Measurements from ENCODE around the gene NXPH1. TPM values are rescaled to one million over a fixed set of nuclear protein-coding genes. Genes with fewer than 3 reads are reported as not detected.
"Not testable (repeated sequence)": the region's sequence is repeated elsewhere in the genome, so short reads cannot be mapped to it uniquely, and the experiment has no call there.

The NXPH1 gene
- total RNA-seq, 1 donor from 2014 or later: not detected

DNA sequence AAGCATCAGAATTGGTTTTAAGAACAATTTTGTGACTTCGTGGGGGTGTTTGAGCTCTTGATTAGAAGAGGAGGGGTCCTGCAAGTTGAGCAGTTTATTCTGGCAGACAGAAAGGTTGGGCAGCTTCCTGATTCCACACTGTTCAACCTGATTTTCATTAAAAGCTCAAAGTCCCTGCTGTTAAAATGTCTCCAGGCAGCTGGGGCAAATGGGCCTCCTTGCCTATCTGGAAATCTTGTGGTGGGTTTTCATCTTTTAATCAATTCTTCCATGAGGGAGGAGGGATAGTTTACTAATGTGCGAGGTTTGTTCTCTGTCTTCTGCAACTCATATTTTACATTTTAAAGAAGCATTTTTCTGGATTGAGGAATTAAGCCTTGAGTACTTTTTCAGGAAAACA, 276.7 kb downstream of the NXPH1 start:
- H3K9ac ChIP-seq: no peak overlapping the region
- H4K20me1 ChIP-seq (ENCODE audit: low read depth): no peaks in the 10 kb centered on the region
- peak overlapping the region; percentile 13 for H3K27ac Mint-ChIP-seq
- H3K36me3 ChIP-seq: no peaks in the 10 kb centered on the region
- no peak overlapping the region for H3K4me3 Mint-ChIP-seq
- no peaks in the 10 kb centered on the region for H3K27me3 ChIP-seq
- no peaks in the 10 kb centered on the region for H3K4me1 ChIP-seq
- H3K9me3 ChIP-seq (ENCODE audit: low read depth): no peaks in the 10 kb centered on the region
- H2AFZ ChIP-seq (replicated peaks): no peak overlapping the region
- no peak overlapping the region for H3K27ac ChIP-seq
- no peak overlapping the region for H3K4me2 ChIP-seq
- H3F3A ChIP-seq (ENCODE audit: low read depth): no peaks in the 10 kb centered on the region
- H3K79me2 ChIP-seq (ENCODE audit: low read depth): no peaks in the 10 kb centered on the region
- peaks cover 2% of the 10 kb centered on the region for H3K9me3 Mint-ChIP-seq
- H3K4me3 ChIP-seq: no peak overlapping the region
- no peak for TF ChIP-seq CTCF (IDR thresholded peaks at IDR 0.05)
- no peak for TF ChIP-seq EZH2phosphoT487 (IDR thresholded peaks at IDR 0.05)
- TF ChIP-seq EZH2 (IDR thresholded peaks at IDR 0.05): no peak
- H3K36me3 Mint-ChIP-seq: no peaks in the 10 kb centered on the region
- H3K27me3 Mint-ChIP-seq (ENCODE audit: insufficient read depth, low read depth): no peaks in the 10 kb centered on the region
- peaks cover 5% of the 10 kb centered on the region for H3K4me1 Mint-ChIP-seq
- no peak for DNase-seq (ENCODE audit: low spot score)

DNA sequence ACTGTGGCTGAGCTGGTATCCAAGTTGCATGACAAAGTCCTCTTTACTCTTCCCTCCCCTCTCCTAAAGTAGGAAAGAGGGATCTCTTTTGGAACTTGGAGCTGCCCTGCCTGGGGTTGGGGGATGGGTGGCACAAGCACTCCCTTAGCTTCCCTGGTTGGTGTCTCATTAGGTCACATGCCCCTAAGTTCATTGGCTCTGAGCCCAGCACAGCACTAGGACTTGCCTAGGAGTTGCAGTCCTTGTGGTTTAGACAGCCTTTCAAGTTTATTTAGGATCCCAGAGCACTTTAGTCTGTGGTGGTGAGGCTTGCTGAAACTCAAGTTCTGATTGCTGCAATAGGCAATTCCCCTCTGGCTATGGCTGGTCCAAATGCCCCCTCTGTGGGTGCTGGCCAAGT, 281.4 kb downstream of the NXPH1 start:
- Histone ChIP-seq H3K4me3 (no peak overlapping the region), H3K4me2 (no peak overlapping the region), H3K36me3 (no peaks in the 10 kb centered on the region), H3K27me3 (no peaks in the 10 kb centered on the region), H3K4me1 (no peaks in the 10 kb centered on the region), H4K20me1 (ENCODE audit: low read depth) (no peaks in the 10 kb centered on the region), H3K79me2 (ENCODE audit: low read depth) (no peaks in the 10 kb centered on the region), H3F3A (ENCODE audit: low read depth) (no peaks in the 10 kb centered on the region), H3K9ac (no peak overlapping the region), H3K9me3 (ENCODE audit: low read depth) (no peaks in the 10 kb centered on the region), H2AFZ (replicated peaks) (no peak overlapping the region), H3K27ac (no peak overlapping the region)
- Mint-ChIP-seq H3K4me1 (peaks cover 5% of the 10 kb centered on the region), H3K27me3 (ENCODE audit: insufficient read depth, low read depth) (no peaks in the 10 kb centered on the region), H3K27ac (no peak overlapping the region), H3K36me3 (no peaks in the 10 kb centered on the region), H3K9me3 (peaks cover 2% of the 10 kb centered on the region), H3K4me3 (no peak overlapping the region)
- DNase-seq (ENCODE audit: low spot score): no peak
- TF ChIP-seq EZH2phosphoT487 (IDR thresholded peaks at IDR 0.05) (no peak), EZH2 (IDR thresholded peaks at IDR 0.05) (no peak), CTCF (IDR thresholded peaks at IDR 0.05) (no peak)

DNA sequence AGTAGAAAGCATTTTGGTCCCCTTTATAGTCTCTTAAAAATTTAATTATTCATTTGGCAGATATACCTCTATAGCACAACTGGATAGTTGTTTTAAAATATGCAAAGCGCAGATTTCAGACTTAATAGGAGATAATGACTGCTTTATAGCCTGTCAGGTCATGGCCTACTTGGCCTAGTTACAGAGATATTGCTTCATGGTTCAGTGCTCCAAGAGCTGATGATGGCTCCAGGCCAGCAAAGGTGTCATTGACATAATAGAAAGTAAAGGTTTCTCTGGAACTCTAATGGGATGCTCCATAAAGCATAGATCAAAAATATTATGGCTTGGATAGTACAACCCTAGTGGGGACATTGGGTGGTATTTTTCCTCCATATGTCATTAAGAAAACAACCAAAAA, 285.7 kb downstream of the NXPH1 start:
- Mint-ChIP-seq H3K27ac (no peak overlapping the region), H3K27me3 (ENCODE audit: insufficient read depth, low read depth) (no peaks in the 10 kb centered on the region), H3K9me3 (no peaks in the 10 kb centered on the region), H3K4me3 (no peak overlapping the region), H3K36me3 (no peaks in the 10 kb centered on the region), H3K4me1 (no peaks in the 10 kb centered on the region)
- H3K79me2 ChIP-seq (ENCODE audit: low read depth): no peaks in the 10 kb centered on the region
- no peaks in the 10 kb centered on the region for H3K4me1 ChIP-seq
- no peak for TF ChIP-seq EZH2phosphoT487 (IDR thresholded peaks at IDR 0.05)
- TF ChIP-seq EZH2 (IDR thresholded peaks at IDR 0.05): no peak
- H3K9me3 ChIP-seq (ENCODE audit: low read depth): no peaks in the 10 kb centered on the region
- no peak for DNase-seq (ENCODE audit: low spot score)
- H3K4me3 ChIP-seq: no peak overlapping the region
- no peaks in the 10 kb centered on the region for H3K36me3 ChIP-seq
- no peaks in the 10 kb centered on the region for H3F3A ChIP-seq (ENCODE audit: low read depth)
- H4K20me1 ChIP-seq (ENCODE audit: low read depth): no peaks in the 10 kb centered on the region
- no peaks in the 10 kb centered on the region for H3K27me3 ChIP-seq
- H2AFZ ChIP-seq (replicated peaks): no peak overlapping the region
- H3K27ac ChIP-seq: no peak overlapping the region
- no peak overlapping the region for H3K4me2 ChIP-seq
- H3K9ac ChIP-seq: no peak overlapping the region

- H3K9me3 Mint-ChIP-seq: no peaks in the 10 kb centered on the region
- H3K9ac ChIP-seq: no peak overlapping the region
- no peak overlapping the region for H2AFZ ChIP-seq (replicated peaks)
- H4K20me1 ChIP-seq (ENCODE audit: low read depth): no peaks in the 10 kb centered on the region
- H3K4me1 Mint-ChIP-seq: no peaks in the 10 kb centered on the region
- H3K36me3 Mint-ChIP-seq: no peaks in the 10 kb centered on the region
- H3K4me1 ChIP-seq: no peaks in the 10 kb centered on the region
- H3K4me3 ChIP-seq: no peak overlapping the region
- TF ChIP-seq EZH2 (IDR thresholded peaks at IDR 0.05) (no peak), CTCF (IDR thresholded peaks at IDR 0.05) (peak; percentile 95)
- no peaks in the 10 kb centered on the region for H3K36me3 ChIP-seq
- no peak overlapping the region for H3K4me2 ChIP-seq
- H3K27ac ChIP-seq: no peak overlapping the region
- H3K27me3 ChIP-seq: no peaks in the 10 kb centered on the region
- no peak overlapping the region for H3K4me3 Mint-ChIP-seq
- no peaks in the 10 kb centered on the region for H3K79me2 ChIP-seq (ENCODE audit: low read depth)
- no peaks in the 10 kb centered on the region for H3K27me3 Mint-ChIP-seq (ENCODE audit: insufficient read depth, low read depth)
- peak; percentile 90 for DNase-seq (ENCODE audit: low spot score)
- no peaks in the 10 kb centered on the region for H3K9me3 ChIP-seq (ENCODE audit: low read depth)
- no peak overlapping the region for H3K27ac Mint-ChIP-seq
- H3F3A ChIP-seq (ENCODE audit: low read depth): no peaks in the 10 kb centered on the region
Measured at GRCh38 chr7:8724080-8724718, 290.8 kb downstream of the NXPH1 start.

- not testable (repeated sequence) for H3K9ac ChIP-seq; H3F3A ChIP-seq (ENCODE audit: low read depth); H3K27me3 Mint-ChIP-seq (ENCODE audit: insufficient read depth, low read depth); H3K36me3 ChIP-seq; H2AFZ ChIP-seq (replicated peaks); H3K27ac Mint-ChIP-seq; H3K4me2 ChIP-seq; H3K4me3 ChIP-seq; H3K27me3 ChIP-seq; H3K4me3 Mint-ChIP-seq; H4K20me1 ChIP-seq (ENCODE audit: low read depth); H3K36me3 Mint-ChIP-seq; H3K4me1 Mint-ChIP-seq; H3K4me1 ChIP-seq; DNase-seq (ENCODE audit: low spot score); H3K27ac ChIP-seq; H3K79me2 ChIP-seq (ENCODE audit: low read depth); H3K9me3 ChIP-seq (ENCODE audit: low read depth)
- H3K9me3 Mint-ChIP-seq: peaks cover 14% of the 10 kb centered on the region
Measured at GRCh38 chr7:8731756-8732155, 298.3 kb downstream of the NXPH1 start.
